Smooth muscle cell (in vitro differentiated cells): ENCODE data around the gene DAO. TPM values are rescaled to one million over a fixed set of nuclear protein-coding genes. Genes with fewer than 3 reads are reported as not detected.
"Not testable (repeated sequence)": the region's sequence is repeated elsewhere in the genome, so short reads cannot be mapped to it uniquely, and the experiment has no call there.

Source experiments
- DNase-seq: peaks from one replicate; lab custom pipeline; 2025; ENCODE audit not compliant: unreplicated experiment; lab: John Stamatoyannopoulos, UW
- H2AFZ ChIP-seq: fragments of 200-600 bp; sonication (generic); 2 replicates; pipeline ENCODE4 v1.6.0; 2016; ENCODE audit warnings: antibody characterized with exemption, low read depth, mild to moderate bottlenecking
- H3F3A ChIP-seq: fragments of 200-600 bp; sonication (generic); 2 replicates; pipeline ENCODE4 v1.6.0; 2017; ENCODE audit warnings: antibody characterized with exemption, low read depth
- H3K27ac ChIP-seq: fragments of 200-600 bp; sonication (generic); 2 replicates; pipeline ENCODE4 v1.5.1; 2016; ENCODE audit warnings: low read depth, mild to moderate bottlenecking
- H3K27me3 ChIP-seq: fragments of 200-600 bp; sonication (generic); 2 replicates; pipeline ENCODE4 v1.6.1; 2016; ENCODE audit warnings: low read depth, mild to moderate bottlenecking
- H3K36me3 ChIP-seq: fragments of 200-600 bp; sonication (generic); 2 replicates; pipeline ENCODE4 v1.5.1; 2016; ENCODE audit warnings: low read depth
- H3K4me1 ChIP-seq: fragments of 200-600 bp; sonication (generic); 2 replicates; pipeline ENCODE4 v1.5.1; 2016; ENCODE audit warnings: low read depth
- H3K4me2 ChIP-seq: fragments of 200-600 bp; sonication (generic); 2 replicates; pipeline ENCODE4 v1.6.0; 2016; ENCODE audit warnings: mild to moderate bottlenecking
- H3K4me3 ChIP-seq: fragments of 200-600 bp; sonication (generic); 2 replicates; pipeline ENCODE4 v1.5.1; 2016; ENCODE audit warnings: mild to moderate bottlenecking
- H3K79me2 ChIP-seq: fragments of 200-600 bp; sonication (generic); 2 replicates; pipeline ENCODE4 v1.6.0; 2016; ENCODE audit warnings: low read depth, mild to moderate bottlenecking
- H3K9ac ChIP-seq: fragments of 200-600 bp; sonication (generic); 2 replicates; pipeline ENCODE4 v1.6.0; 2016; ENCODE audit warnings: low read depth
- H3K9me3 ChIP-seq: fragments of 200-600 bp; sonication (generic); replicated peaks from 2 replicates; pipeline ENCODE4 v1.5.1; 2016; ENCODE audit warnings: low read depth
- H4K20me1 ChIP-seq: fragments of 200-600 bp; sonication (generic); 2 replicates; pipeline ENCODE4 v1.6.0; 2016; ENCODE audit warnings: low read depth
- WGBS: methylation state at CpG from one replicate; pipeline ENCODE4 v1.1.7; 2016; ENCODE audit warnings: low lambda C conversion rate; 5-methylcytosine and 5-hydroxymethylcytosine counted together
- polyA plus RNA-seq: library from polyadenylated mRNA; unstranded; fragments of >200 nt; fragmentation: Nextera tagmentation; extraction: Ambion mirVana; gene quantifications from 2 replicates; pipeline ENCODE4 v1.2.1, GENCODE V29; 2016
- total RNA-seq: library from RNA; depleted of rRNA; stranded (reverse); fragments of >200 nt; gene quantifications from 2 replicates; pipeline ENCODE4 v1.2.3, GENCODE V29; 2014
- TF ChIP-seq, protein P1 (sequence below): fragments of 200-600 bp; sonication (generic); IDR thresholded peaks from 2 replicates; pipeline ENCODE4 v1.5.1; 2017; ENCODE audit warnings: borderline replicate concordance, mild to moderate bottlenecking, antibody characterized with exemption; ENCODE audit not compliant: insufficient read depth, poor library complexity, severe bottlenecking

DAO gene
- total and polyA plus RNA-seq, 2 experiments from 2014 or later: not detected

DNA sequence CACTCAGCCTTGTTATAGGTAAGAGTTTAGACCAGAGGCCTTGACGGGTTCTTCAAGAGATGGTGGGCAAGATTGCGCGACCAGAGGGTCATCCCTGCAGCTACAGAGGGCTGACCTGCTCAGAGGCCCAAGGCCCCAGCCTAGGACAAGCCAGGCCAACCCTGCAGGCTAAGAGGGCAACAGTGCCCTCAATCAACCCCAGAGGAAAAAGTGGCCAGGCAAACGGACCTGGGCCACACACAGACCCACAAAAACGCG lies 23.8 kb upstream of the DAO start:
- no peaks in the 10 kb centered on the region for H3K27me3 ChIP-seq
- H3K4me1 ChIP-seq: peaks cover 45% of the 10 kb centered on the region
- peak overlapping the region; percentile 96 for H3K4me2 ChIP-seq
- DNase-seq: no peak
- H3K27ac ChIP-seq: peak overlapping the region; percentile 99
- peaks cover 20% of the 10 kb centered on the region for H3F3A ChIP-seq
- H3K36me3 ChIP-seq: no peaks in the 10 kb centered on the region
- H3K4me3 ChIP-seq: peak overlapping the region; percentile 79
- H3K9ac ChIP-seq: peak overlapping the region; percentile 97
- H4K20me1 ChIP-seq: no peaks in the 10 kb centered on the region
- no peaks in the 10 kb centered on the region for H3K9me3 ChIP-seq
- 22% methylated on average over 6 of the region's 6 CpGs for WGBS
- H3K79me2 ChIP-seq: peaks cover 55% of the 10 kb centered on the region
- H2AFZ ChIP-seq: no peak overlapping the region
- TF ChIP-seq, protein P1, sequence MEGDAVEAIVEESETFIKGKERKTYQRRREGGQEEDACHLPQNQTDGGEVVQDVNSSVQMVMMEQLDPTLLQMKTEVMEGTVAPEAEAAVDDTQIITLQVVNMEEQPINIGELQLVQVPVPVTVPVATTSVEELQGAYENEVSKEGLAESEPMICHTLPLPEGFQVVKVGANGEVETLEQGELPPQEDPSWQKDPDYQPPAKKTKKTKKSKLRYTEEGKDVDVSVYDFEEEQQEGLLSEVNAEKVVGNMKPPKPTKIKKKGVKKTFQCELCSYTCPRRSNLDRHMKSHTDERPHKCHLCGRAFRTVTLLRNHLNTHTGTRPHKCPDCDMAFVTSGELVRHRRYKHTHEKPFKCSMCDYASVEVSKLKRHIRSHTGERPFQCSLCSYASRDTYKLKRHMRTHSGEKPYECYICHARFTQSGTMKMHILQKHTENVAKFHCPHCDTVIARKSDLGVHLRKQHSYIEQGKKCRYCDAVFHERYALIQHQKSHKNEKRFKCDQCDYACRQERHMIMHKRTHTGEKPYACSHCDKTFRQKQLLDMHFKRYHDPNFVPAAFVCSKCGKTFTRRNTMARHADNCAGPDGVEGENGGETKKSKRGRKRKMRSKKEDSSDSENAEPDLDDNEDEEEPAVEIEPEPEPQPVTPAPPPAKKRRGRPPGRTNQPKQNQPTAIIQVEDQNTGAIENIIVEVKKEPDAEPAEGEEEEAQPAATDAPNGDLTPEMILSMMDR: no peak

DNA sequence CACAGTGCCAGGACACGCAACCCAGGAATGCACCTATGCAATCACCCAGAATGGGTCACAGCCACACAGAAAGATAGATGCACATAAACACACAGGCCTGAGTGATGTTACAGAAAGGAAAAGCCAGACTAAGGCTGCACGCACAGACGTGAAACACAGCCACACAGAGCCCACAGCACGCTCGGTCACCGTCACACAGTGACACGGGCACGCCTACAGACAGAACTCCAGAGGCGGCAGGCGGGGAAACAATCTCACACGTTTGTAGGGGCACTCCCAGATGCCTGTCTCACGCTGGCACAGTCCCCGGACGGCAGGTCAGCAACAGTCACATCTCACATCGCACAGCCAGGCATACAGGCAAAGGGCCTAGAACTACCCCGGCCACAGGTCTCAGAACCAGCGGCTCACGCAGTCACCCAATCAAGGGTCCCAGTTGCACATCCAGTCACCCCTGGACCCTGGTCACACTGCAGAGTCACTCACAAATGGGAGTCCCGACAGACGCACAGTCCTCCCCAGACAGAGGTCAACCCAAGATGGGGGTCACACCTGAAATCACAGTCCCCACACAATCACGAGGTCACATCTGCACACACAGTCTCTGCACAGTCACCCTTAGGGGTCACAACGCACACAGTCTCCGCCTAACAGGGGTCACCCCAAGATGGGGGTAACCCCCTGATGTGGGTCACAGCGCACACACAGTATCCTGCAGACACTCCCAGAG lies 23.3 kb upstream of the DAO start:
- 2% methylated on average over 24 of the region's 24 CpGs for WGBS
- Histone ChIP-seq H3F3A (peaks cover 20% of the 10 kb centered on the region), H3K9me3 (no peaks in the 10 kb centered on the region), H4K20me1 (no peaks in the 10 kb centered on the region), H3K4me3 (peak overlapping the region; percentile 79), H3K79me2 (peaks cover 50% of the 10 kb centered on the region), H3K27me3 (no peaks in the 10 kb centered on the region), H3K4me1 (peaks cover 40% of the 10 kb centered on the region), H3K9ac (peak overlapping the region; percentile 97), H2AFZ (no peak overlapping the region), H3K4me2 (peak overlapping the region; percentile 96), H3K27ac (peak overlapping the region; percentile 99), H3K36me3 (no peaks in the 10 kb centered on the region)
- TF ChIP-seq, protein P1: no peak
- DNase-seq: peak; percentile 51

DNA sequence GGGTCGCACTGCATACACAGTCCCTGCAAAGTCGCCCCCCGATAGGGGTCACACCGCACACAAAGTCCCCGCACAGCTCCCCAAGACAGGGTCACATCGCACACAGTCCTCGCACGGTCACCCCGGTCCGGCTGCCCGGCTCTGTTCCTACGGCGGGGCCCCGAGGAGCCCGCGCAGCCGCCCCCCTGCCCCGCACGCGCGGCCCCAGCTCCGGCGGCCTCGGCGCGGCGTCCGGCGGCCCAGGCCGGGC lies 22.8 kb upstream of the DAO start:
- TF ChIP-seq, protein P1: no peak
- Histone ChIP-seq H3K27ac (peak overlapping the region; percentile 99), H3K9me3 (no peaks in the 10 kb centered on the region), H3K79me2 (peaks cover 45% of the 10 kb centered on the region), H3K4me1 (peaks cover 38% of the 10 kb centered on the region), H3K9ac (peak overlapping the region; percentile 97), H3F3A (peaks cover 20% of the 10 kb centered on the region), H3K4me3 (peak overlapping the region; percentile 79), H2AFZ (no peak overlapping the region), H4K20me1 (no peaks in the 10 kb centered on the region), H3K27me3 (no peaks in the 10 kb centered on the region), H3K36me3 (no peaks in the 10 kb centered on the region), H3K4me2 (peak overlapping the region; percentile 96)
- WGBS: 1% methylated on average over 25 of the region's 30 CpGs
- no peak for DNase-seq

DNA sequence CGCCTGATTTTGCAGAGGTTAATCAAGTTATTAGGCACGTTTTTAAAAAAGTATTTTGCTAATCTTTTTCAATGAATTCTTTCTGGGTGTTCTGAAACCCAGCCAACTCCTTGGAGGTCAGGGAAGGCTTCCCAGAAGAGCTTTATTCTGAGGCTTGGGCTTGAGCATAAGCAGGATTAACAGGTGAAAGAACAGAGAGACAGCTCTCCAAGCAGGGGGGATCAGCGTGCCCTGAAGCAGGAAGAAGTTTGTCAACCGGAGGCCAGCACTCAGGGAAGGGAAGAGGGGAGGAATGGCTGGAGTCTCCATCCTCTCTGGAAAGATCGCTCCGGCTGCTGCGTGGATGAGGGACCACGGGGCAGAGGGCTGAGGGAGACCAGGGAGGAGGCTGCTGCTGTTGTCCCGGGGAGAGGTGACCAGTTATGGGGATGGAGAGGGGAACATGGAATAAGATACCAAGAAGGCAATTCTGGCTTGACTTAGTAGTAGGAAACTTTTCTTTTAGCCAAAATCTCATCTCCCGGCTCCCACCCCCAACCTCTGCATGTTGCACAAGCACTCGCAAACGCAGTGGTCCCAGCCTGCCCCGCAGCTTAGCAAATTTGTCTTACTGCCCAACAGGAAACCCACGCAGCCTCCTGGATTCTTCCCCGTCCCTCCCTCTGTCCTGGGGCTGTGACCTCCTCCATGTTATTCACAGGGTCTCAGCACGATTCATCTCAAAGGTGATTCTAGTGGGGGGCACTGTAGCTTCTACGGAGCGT lies 21.4 kb upstream of the DAO start:
- Histone ChIP-seq H3K4me2 (peak overlapping the region; percentile 90), H4K20me1 (no peaks in the 10 kb centered on the region), H3K27me3 (no peaks in the 10 kb centered on the region), H3K36me3 (no peaks in the 10 kb centered on the region), H3K79me2 (peaks cover 31% of the 10 kb centered on the region), H3K4me3 (peak overlapping the region; percentile 70), H3K9me3 (no peaks in the 10 kb centered on the region), H3F3A (peaks cover 20% of the 10 kb centered on the region), H3K27ac (peak overlapping the region; percentile 87), H3K9ac (peak overlapping the region; percentile 88), H2AFZ (peak overlapping the region; percentile 86), H3K4me1 (peaks cover 31% of the 10 kb centered on the region)
- 9% methylated on average over 18 of the region's 18 CpGs for WGBS
- DNase-seq: no peak
- TF ChIP-seq, protein P1: no peak

DNA sequence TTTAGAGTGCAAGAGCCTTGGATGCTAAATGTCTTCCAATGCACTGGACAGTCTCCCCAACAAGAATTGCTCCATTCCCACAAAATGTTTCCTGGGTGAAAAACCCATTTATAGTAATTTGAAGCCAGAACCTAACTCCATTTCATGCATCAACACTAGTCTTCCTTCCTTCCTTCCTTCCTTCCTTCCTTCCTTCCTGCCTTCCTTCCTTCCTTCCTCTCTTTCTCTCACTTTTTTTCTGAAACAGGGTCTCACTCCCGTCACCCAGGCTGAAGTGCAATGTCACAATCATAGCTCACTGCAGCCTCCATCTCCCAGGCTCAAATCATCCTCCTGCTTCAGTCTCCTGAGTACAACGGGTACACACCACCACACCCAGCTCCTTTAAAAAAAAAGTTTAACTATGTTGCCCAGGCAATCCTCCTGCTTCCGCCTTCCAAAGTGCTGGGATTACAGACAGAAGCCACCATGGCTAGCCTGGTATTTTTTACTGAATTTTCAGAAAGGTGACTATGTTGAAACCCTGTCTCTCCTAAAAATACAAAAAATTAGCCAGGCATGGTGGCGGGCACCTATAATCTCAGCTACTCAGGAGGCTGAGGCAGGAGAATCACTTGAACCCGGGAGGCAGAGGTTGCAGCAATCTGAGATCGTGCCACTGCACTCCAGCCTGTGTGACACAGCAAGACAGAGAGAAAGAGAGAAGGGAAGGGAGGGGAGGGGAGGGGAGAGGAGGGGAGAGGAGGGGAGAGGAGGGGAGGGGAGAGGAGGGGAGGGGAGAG lies 20.6 kb upstream of the DAO start:
- not testable (repeated sequence) for H4K20me1 ChIP-seq, H3K9ac ChIP-seq, H3K9me3 ChIP-seq, DNase-seq, H3K36me3 ChIP-seq, H3K27me3 ChIP-seq
- H3K4me2 ChIP-seq: peak overlapping the region; percentile 90
- WGBS: 56% methylated on average over 6 of the region's 6 CpGs
- H3K27ac ChIP-seq: peak overlapping the region; percentile 10
- peak overlapping the region; percentile 70 for H3K4me3 ChIP-seq
- H3K79me2 ChIP-seq: peaks cover 23% of the 10 kb centered on the region
- H3K4me1 ChIP-seq: peaks cover 23% of the 10 kb centered on the region
- H2AFZ ChIP-seq: peak overlapping the region; percentile 86
- H3F3A ChIP-seq: peaks cover 20% of the 10 kb centered on the region
